B cell (primary cell): ENCODE data around the gene TANC1. TPM values are rescaled to one million over a fixed set of nuclear protein-coding genes. Genes with fewer than 3 reads are reported as not detected.

Experiments
- ATAC-seq: fragments of 200-7000 bp; cut with Tn5 transposase; one replicate; pipeline ENCODE4 v1.10.0; 2021; ENCODE audit warnings: low read depth, mild to moderate bottlenecking, moderate number of reproducible peaks, moderate library complexity
- CTCF ChIA-PET: fragments of 350-600 bp; sonication (Branson Sonifier 250); formaldehyde crosslinking; loops from one replicate; lab custom pipeline; 2021; ENCODE audit warnings: antibody characterized with exemption, inconsistent platforms; lab: Charles Lee
- POLR2A ChIA-PET: fragments of 350-600 bp; sonication (Branson Sonifier 250); formaldehyde crosslinking; loops from one replicate; lab custom pipeline; 2021; ENCODE audit warnings: antibody characterized with exemption; lab: Charles Lee
- DNase-seq: peaks from one replicate; pipeline ENCODE4 v3.0.0; 2013
- H2AFZ ChIP-seq: 2 replicates; pipeline ENCODE4 v1.6.1; 2012; ENCODE audit warnings: mild to moderate bottlenecking, low read depth, low read length; ENCODE audit not compliant: insufficient read depth, poor library complexity, severe bottlenecking
- H3K27ac ChIP-seq, 2 donors: 1 replicate in 1 of 2; 2 replicates in 1 of 2; pipeline ENCODE4 v1.5.1; 2012 to 2013; ENCODE audit warnings: low read length in 2 of 2, mild to moderate bottlenecking in 2 of 2, moderate library complexity in 1 of 2
- H3K27me3 ChIP-seq, 4 experiments: fragments of 200-600 bp in 1 of 4; sonication (generic) in 1 of 4; replicated peaks in 1 of 4; 1 replicate in 2 of 4; 2 replicates in 2 of 4; pipeline versions ENCODE4 v1.6.1 to v1.7.0; 2013 to 2016; ENCODE audit warnings: low read length in 3 of 4, mild to moderate bottlenecking in 2 of 4, mixed read lengths in 1 of 4, moderate library complexity in 1 of 4; ENCODE audit not compliant: insufficient read depth in 4 of 4, control insufficient read depth in 3 of 4; ENCODE audit errors: control extremely low read depth in 1 of 4
- H3K36me3 ChIP-seq, 2 experiments: replicated peaks in 1 of 2; 1 replicate in 1 of 2; 2 replicates in 1 of 2; pipeline versions ENCODE4 v1.6.1 to v1.7.1; 2013; ENCODE audit warnings: low read length in 1 of 2; ENCODE audit not compliant: insufficient read depth in 2 of 2, control insufficient read depth in 1 of 2; ENCODE audit errors: control extremely low read depth in 1 of 2, extremely low read depth in 1 of 2
- H3K4me1 ChIP-seq, 2 donors: fragments of 200-600 bp in 1 of 2; sonication (generic) in 1 of 2; 1 replicate in 1 of 2; 2 replicates in 1 of 2; pipeline versions ENCODE4 v1.5.1 to v1.6.1; 2013 to 2017; ENCODE audit warnings: low read length in 2 of 2; ENCODE audit not compliant: control insufficient read depth in 2 of 2, insufficient read depth in 2 of 2
- H3K4me2 ChIP-seq: replicated peaks from 2 replicates; pipeline ENCODE3; 2012; ENCODE audit warnings: mild to moderate bottlenecking, low read depth, low read length; ENCODE audit not compliant: poor library complexity, severe bottlenecking
- H3K4me3 ChIP-seq, 5 experiments: fragments of 200-600 bp in 1 of 5; sonication (generic) in 1 of 5; 1 replicate in 3 of 5; 2 replicates in 2 of 5; pipeline versions ENCODE4 v1.5.1 to v1.7.0; 2011 to 2016; ENCODE audit warnings: low read length in 4 of 5, mild to moderate bottlenecking in 4 of 5, low read depth in 2 of 5, control low read depth in 1 of 5, moderate library complexity in 1 of 5; ENCODE audit not compliant: insufficient read depth in 1 of 5; ENCODE audit errors: control extremely low read depth in 1 of 5, extremely low read depth in 1 of 5
- H3K79me2 ChIP-seq: fragments of 200-600 bp; sonication (generic); one replicate; pipeline ENCODE4 v1.6.0; 2016; ENCODE audit warnings: low read length; ENCODE audit not compliant: control insufficient read depth, insufficient read depth
- H3K9ac ChIP-seq: fragments of 200-600 bp; sonication (generic); 2 replicates; pipeline ENCODE4 v1.6.1; 2017; ENCODE audit warnings: mild to moderate bottlenecking, low read length, moderate library complexity
- H3K9me3 ChIP-seq, 3 donors: one replicate each; pipeline versions ENCODE4 v1.6.1 to v1.7.1; 2013; ENCODE audit warnings: low read length in 2 of 3; ENCODE audit not compliant: control insufficient read depth in 2 of 3, insufficient read depth in 1 of 3; ENCODE audit errors: control extremely low read depth in 1 of 3
- H4K20me1 ChIP-seq: 2 replicates; pipeline ENCODE4 v1.6.0; 2012; ENCODE audit warnings: mild to moderate bottlenecking, low read length; ENCODE audit not compliant: insufficient read depth, control insufficient read depth, poor library complexity, severe bottlenecking
- H3K27ac Mint-ChIP-seq: one replicate; pipeline ENCODE4 v1.8.0; 2021; ENCODE audit warnings: mixed read lengths
- H3K27me3 Mint-ChIP-seq: one replicate; pipeline ENCODE4 v1.8.0; 2021; ENCODE audit warnings: mixed read lengths
- H3K4me1 Mint-ChIP-seq: one replicate; pipeline ENCODE4 v1.8.0; 2021; ENCODE audit warnings: mixed read lengths
- H3K4me3 Mint-ChIP-seq: one replicate; pipeline ENCODE4 v1.8.0; 2021; ENCODE audit warnings: mixed read lengths
- H3K9me3 Mint-ChIP-seq: one replicate; pipeline ENCODE4 v1.8.0; 2022; ENCODE audit warnings: mixed read lengths; ENCODE audit not compliant: insufficient read depth
- CTCF ChIP-seq: fragments of 200-600 bp; IDR thresholded peaks from one replicate; pipeline ENCODE4 v1.8.0; 2022; ENCODE audit warnings: antibody characterized with exemption, mild to moderate bottlenecking
- EZH2 ChIP-seq: IDR thresholded peaks from 2 replicates; pipeline ENCODE4 v1.6.1; 2012; ENCODE audit warnings: borderline replicate concordance, low read depth, mild to moderate bottlenecking, moderate library complexity, low read length; ENCODE audit not compliant: insufficient read depth, poor library complexity, severe bottlenecking
- WGBS: methylation state at CpG from one replicate; pipeline ENCODE4 v1.1.5; 2013; ENCODE audit warnings: missing lambda C conversion rate; ENCODE audit not compliant: insufficient coverage; 5-methylcytosine and 5-hydroxymethylcytosine counted together
- intact Hi-C: fragments of 100-400 bp; cut with micrococcal nuclease; formaldehyde crosslinking; loops from one replicate; pipeline ENCODE4 v1.10.0; 2022
- polyA plus RNA-seq: library from polyadenylated mRNA; depleted of rRNA; stranded (reverse); fragments of >200 nt; gene quantifications from 2 replicates; pipeline ENCODE4 v1.2.3, GENCODE V29; 2012
- total RNA-seq, 2 donors: library from RNA; stranded (reverse); fragments of 120-200 nt in 1 of 2; gene quantifications; 1 replicate in 1 of 2; 2 replicates in 1 of 2; pipeline versions ENCODE4 v1.2.3 to v1.2.4, GENCODE V29; 2013 to 2022

Gene TANC1
- total and polyA plus RNA-seq, 2 donors (not counting 1 experiment from before 2014, with no cell fraction given) = 0.13 TPM; not detected in 1

GRCh38 chr2:158997037-158997790 lies 28.8 kb downstream of the TANC1 start:
- Mint-ChIP-seq H3K4me3 (no peak overlapping the region), H3K27ac (no peak overlapping the region), H3K4me1 (peaks cover 3% of the 10 kb centered on the region), H3K27me3 (peaks cover 4% of the 10 kb centered on the region), H3K9me3 (no peaks in the 10 kb centered on the region)
- H3K4me1 ChIP-seq = no peaks in the 10 kb centered on the region
- no peaks in the 10 kb centered on the region for H3K79me2 ChIP-seq
- ATAC-seq (no peak), DNase-seq (no peak)
- 57% methylated on average over 1 of the region's 4 CpGs for WGBS
- intact Hi-C loops = no loop called here
- no peak overlapping the region for H3K9ac ChIP-seq
- H3K27ac ChIP-seq = no peak overlapping the region
- no peaks in the 10 kb centered on the region for H3K36me3 ChIP-seq
- TF ChIP-seq CTCF (no peak), EZH2 (no peak)
- no peaks in the 10 kb centered on the region for H4K20me1 ChIP-seq
- ChIA-PET POLR2A (no interaction called here), CTCF (no interaction called here)
- H2AFZ ChIP-seq = no peak overlapping the region
- H3K4me2 ChIP-seq = no peak overlapping the region
- no peaks in the 10 kb centered on the region for H3K27me3 ChIP-seq
- H3K4me3 ChIP-seq = no peak overlapping the region
- H3K9me3 ChIP-seq = no peaks in the 10 kb centered on the region

GRCh38 chr2:158998551-158999248 lies 30.3 kb downstream of the TANC1 start:
- peaks cover 4% of the 10 kb centered on the region for H3K27me3 Mint-ChIP-seq
- no peak overlapping the region for H3K27ac Mint-ChIP-seq
- Histone ChIP-seq H3K4me1 (no peaks in the 10 kb centered on the region), H4K20me1 (no peaks in the 10 kb centered on the region), H3K4me2 (no peak overlapping the region), H3K4me3 (no peak overlapping the region), H3K27ac (no peak overlapping the region), H3K27me3 (no peaks in the 10 kb centered on the region), H3K36me3 (no peaks in the 10 kb centered on the region), H2AFZ (no peak overlapping the region), H3K9ac (no peak overlapping the region), H3K79me2 (no peaks in the 10 kb centered on the region), H3K9me3 (no peaks in the 10 kb centered on the region)
- no peak overlapping the region for H3K4me3 Mint-ChIP-seq
- no peak for TF ChIP-seq CTCF
- no peak for TF ChIP-seq EZH2
- peaks cover 3% of the 10 kb centered on the region for H3K4me1 Mint-ChIP-seq
- intact Hi-C loops = no loop called here
- no peaks in the 10 kb centered on the region for H3K9me3 Mint-ChIP-seq
- ChIA-PET POLR2A (no interaction called here), CTCF (interaction anchor here (0.8 kb wide), 1 partner anchor 13 kb away, joined by 3 read pairs; no protein-coding TSS in a partner anchor)
- WGBS = 72% methylated on average over 2 of the region's 6 CpGs
- DNase-seq (no peak), ATAC-seq (no peak)
